HL-60/S4 treated with phorbol 12-myristate 13-acetate at 8.2 ng/mL for 4 days and 3 days (cell line): ENCODE data around the gene AGBL3.

Source experiments
- in situ Hi-C: fragments of 300-500 bp; cut with MboI; formaldehyde crosslinking; loops from 2 replicates; pipeline ENCODE4 v1.15.0; 2022; ENCODE audit warnings: low sequenced_read_pairs

The AGBL3 gene

DNA sequence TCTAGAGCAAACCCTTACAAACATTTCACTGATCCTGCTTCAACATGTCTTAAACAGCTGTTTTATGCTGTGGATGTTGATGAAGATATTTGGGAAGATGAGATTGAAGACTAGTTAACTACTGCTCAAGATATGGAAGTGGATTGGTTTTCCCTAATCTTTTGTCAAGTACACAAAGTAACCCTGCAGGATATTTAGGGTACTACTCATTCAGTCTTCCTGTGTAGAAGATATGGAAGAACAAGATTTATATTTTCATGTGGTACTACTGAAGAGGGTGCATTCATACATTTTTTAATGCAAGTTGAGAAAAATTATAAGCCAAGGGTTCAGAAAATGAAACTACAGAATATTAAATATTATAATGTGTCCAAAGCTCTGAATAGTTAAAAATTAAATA, 143.3 kb downstream of the AGBL3 start:
- in situ Hi-C loops, result no loop called here

DNA sequence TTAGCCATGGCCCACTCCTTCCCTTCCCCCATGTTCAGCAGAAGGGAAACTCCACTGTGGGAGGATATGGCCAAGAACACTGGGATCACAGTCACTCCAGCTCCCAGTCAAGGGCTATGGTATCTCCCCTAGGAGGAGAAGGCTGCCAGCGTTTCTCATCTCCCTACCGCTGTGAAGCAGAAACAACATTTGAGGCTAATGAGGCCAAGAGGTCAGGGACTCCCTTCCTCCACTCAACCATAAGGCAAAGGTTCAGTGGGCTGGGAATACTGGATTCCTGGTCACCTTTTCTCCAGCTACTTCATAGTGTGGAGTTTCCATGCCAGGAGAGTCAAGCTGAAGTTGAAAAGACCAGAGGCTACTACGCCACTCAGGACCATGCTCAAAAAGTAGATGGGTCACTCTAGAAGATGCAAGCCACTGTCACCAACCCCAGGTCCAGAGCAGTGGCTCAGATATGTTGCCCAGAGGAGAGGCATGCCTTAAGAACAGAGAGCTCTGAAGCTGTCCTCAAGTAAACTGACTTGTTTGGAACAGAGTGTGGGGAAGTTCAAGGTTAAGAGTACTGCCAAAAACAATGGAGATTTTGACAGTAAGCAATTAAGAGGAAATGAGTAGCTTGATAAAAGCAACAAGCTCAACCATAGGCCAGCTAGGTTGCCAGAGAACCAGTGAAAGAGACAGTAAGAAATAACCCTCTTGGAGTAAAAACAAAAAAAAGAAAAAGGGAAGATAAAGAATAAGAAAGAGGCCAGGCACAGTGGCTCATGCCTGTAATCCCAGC, 157.8 kb downstream of the AGBL3 start:
- in situ Hi-C loops, result no loop called here

DNA sequence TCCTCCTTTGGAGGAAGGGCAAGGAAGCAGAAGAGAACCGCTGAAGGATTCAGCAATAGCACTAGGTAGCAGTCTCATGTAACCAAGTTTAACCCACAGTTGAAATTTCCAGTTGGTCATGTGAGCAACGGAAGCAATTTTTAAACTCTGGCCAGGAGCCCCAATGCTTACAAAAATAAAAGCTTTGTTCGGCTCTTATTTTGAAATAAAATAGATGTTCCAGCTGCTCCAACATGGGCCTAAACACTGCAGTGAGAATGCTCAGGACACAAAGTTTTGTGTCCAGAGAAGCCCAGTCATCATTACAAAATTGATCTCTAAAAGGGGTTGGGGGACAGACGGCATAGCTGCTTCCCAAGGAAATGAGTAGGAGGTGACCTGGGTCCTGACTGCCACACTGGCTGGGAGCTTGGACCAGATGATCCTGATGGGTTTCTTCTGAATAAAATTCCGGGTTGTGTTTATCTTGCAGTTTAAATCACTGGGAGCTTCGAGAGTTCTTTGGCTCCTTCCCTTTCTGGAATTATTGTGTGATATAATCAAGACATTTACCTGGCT, 161.1 kb downstream of the AGBL3 start:
- in situ Hi-C loops, result no loop called here

DNA sequence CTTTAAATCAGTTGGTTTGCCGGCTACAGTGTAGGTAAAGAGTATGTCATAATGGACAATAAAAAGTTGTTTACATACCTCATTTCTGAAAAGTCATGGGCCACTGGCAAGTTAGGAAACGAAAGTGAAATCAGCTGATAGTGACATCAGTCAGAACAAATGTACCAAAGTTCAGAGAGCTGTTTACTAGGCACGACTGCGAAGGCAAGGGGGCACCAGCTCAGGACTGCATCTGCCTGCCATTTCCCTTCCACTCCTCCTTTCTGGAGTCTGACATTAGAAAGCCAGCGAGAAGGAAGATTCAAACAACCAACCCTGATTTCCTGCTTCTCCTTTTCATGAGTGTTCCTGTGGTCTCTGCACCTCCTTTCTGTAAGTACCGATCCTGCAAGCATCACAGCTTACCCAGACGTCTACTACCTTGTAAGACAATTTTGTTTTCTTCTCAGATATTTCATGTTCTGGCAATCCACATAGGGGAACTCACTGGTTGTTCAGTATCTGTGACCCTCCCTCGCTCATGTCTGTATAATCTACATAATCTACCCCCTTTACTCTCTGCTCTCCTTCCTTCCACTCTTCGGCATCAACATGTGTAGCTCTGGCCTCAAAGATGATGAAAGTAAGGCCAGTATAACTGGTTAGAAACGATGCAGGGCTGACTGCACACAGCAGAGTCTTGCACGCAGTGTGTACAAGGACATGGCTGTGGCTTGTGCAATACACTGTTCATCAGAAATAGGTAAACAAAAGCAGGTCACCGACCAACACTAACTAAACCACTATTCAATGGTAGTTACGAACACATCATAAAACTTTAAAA, 161.8 kb downstream of the AGBL3 start, which contains the start of gene TMEM140:
TSS of gene TMEM140 (plus strand) at position 174 of the 823 bp plus-strand sequence. CDS start 16,370 bp downstream, outside the sequence.
- in situ Hi-C loops, result no loop called here

DNA sequence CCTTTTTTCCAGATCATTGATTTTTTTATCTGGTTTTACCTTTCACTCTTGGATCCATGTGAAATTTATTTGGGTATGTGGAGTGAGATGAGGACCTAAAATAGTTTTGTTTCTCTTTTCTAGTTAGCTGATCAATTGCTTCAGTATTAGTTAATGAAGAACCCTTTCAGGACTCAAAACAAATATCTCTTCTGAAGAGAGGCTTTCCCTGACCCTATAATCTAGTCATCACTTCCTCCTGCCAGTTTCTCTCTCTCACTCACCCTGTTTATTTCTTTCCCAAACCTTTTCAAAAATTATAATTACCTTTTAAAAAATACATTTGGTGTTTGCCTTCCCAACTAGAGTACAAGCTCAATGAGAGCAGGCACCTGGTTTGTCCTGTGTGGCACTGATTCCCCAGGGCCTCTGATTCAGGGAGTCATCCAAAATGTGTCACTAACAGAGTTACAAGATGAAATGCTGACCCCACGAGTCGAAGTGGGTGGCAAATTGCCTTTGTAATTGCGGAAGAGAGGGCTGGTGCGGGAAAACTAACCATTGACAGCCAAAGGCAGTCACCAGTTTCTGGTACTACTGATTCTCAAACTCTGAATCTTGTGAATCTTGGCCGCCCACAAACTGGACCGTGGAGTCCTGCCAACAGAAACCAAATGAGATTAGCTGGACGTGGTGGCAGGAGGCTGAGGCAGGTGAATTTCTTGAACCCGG, 163.9 kb downstream of the AGBL3 start:
- in situ Hi-C loops, result no loop called here

DNA sequence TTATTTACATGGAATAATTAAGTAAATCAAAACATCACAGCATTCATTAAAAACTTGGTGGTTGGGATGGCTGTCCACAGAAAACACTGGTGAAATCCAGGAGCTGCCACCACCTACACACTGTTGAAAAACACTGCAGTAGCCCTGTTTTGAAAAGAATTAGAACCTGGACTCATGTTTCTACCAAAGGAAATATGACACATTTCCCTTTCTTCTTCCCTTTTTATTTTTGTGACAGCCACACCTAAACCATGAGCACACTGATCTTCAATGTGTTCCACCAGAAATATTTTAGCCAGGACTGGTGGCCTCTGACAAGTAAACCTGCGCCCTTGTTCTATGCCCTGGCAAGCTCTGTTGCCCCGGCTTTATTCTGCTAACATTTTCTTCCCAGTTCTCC, 164.8 kb downstream of the AGBL3 start:
- in situ Hi-C loops, result no loop called here

DNA sequence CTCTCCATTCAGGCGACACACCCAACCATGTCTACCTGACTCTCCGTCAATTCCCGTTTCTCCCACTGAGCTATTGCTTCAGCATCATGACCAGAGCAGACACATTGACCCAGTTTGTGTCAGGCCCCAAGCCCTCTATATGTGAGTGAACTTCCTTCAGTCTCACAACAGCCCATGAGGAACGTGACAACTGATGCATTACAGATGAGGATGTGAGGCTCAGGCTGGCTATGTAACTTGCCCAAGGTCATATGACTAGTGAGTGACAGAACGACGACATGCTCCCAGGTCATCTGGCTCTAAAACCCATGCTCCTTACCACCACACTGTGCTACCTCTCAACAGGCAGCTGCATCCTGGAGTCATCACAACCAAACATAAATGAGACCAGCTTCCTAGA, 165.2 kb downstream of the AGBL3 start:
- in situ Hi-C loops, result no loop called here

DNA sequence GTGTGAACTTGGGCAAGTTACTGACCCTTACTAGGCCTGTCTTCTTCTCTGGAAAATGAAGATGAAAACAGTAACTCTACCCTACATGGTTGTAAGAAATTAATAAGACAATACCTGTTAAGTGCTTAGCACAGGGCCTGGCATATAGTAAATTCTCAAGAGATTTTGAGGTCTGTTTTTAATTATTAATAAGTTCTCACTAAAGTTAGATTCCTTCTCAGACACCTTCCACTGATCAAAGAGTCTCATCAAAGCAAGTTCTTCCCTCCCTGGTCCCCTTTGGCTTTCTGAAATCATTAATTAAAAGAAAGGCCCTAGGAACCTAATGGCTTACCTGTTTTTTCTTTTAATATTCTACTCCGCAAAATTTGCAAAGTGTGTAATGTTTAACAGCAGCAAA, 166.1 kb downstream of the AGBL3 start:
- in situ Hi-C loops, result no loop called here

DNA sequence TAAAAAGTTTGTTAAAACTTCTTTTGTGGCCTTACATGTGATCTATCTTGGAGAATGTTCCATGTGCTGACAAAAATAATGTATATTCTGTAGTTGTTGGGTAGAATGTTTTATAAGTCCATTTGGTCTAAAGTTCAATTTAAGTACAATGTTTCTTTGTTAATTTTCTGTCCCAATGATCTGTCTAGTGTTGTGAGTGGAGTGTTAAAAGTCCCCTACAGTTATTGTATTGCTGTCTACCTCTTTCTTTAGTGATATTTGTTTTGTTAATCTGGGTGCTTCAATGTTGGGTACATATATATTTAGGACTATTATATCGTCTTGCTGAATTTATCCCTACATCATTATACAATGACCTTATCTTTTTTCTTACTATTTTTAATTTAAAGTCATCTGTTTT, 168.4 kb downstream of the AGBL3 start:
- in situ Hi-C loops, result no loop called here

DNA sequence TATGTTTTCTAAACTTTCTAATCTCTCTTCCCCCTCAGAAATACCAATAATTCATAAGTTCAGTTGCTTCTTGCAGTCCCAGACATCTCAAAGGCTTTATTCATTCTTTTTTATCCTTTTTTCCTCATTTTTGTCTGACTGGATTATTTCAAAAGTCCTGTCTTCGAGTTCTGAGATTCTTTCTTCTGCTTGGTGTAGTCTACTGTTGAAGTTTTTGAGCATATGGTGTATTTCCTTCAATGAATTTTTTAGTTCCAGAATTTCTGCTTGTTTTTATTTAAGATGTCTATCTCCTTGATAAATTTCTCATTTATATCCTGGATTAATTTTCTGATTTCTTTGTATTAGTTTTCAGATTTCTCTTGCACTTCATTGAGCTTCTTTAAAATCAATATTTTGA, 170.0 kb downstream of the AGBL3 start:
- in situ Hi-C loops, result no loop called here

DNA sequence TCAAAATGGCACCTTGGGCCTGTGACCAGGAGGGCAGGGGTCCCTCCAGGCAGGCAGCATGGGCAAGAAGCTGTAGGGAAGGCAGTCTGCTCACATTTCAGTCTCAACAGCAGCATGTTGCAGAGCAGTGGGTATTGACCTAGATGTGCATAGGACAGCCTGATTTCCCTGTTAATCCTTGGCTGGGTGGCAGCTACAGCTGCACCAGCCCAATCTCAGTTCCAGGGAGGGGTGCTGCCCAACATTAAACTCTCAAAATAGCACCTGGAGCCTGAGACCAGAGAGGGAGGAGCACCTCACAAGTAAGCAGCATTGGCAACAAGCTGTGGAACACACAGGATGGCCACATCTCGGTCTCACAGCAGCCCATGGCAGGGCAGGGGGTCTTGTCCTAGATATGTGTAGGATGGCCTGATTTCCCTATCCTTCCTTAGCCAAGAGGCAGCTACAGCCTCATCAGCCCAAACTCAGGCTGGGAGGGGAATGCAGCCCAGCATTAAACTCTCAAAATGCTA, 171.9 kb downstream of the AGBL3 start:
- in situ Hi-C loops, result no loop called here

DNA sequence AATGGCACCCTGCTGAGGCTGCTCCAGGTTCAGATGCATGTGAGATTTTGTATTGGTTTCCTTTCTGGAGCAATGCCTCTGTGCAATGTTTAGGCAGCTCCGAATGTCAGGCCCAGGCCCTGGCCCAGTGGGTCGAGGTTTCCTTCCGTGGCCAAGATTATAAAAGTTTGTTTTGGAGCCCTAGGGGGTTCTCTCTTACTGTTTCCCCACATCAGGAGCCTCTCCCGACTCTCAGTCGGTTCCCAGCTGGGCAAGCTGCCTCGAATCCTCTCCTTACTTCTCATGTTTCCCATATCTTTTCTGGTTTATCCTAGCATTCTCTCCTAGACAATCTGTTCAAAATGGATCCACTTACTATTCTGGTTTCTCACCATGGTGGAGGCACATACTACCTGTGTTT, 172.6 kb downstream of the AGBL3 start:
- in situ Hi-C loops, result no loop called here

DNA sequence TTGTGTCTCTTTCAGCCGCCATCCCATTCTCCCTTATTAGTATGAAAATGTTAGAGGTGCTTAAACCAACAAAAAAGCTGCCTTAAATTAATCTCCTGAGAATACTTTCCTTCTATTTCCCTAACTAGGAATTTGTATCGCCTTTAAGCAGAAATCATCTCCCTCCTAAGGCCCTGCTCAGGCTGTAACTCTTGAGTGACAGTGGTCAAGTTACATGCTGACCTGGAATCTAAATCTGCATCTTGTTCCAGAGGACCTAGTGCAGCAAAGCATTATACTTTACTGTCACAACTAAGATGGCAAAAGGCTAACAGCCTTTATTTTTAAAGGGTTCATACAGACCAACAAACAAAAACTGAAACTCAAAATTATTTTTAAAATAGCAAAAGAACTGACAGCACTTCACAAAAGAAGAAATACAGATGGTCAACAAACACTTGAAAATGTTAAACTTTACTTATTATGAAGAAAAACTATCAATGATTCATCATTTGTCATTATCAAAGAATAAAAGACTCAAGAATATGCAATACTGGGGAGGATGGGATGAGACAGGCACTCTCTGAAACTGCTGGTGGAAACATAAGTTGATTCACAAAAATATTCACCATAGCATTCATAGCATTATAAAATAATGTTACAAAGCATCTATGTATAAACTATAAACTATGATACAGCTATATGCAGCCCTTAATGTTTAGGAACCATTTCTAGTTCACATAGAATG, 173.2 kb downstream of the AGBL3 start:
- in situ Hi-C loops, result loop anchor here (10.0 kb wide), 1 partner anchor 175 kb away; the partner anchor contains the start of gene AGBL3

DNA sequence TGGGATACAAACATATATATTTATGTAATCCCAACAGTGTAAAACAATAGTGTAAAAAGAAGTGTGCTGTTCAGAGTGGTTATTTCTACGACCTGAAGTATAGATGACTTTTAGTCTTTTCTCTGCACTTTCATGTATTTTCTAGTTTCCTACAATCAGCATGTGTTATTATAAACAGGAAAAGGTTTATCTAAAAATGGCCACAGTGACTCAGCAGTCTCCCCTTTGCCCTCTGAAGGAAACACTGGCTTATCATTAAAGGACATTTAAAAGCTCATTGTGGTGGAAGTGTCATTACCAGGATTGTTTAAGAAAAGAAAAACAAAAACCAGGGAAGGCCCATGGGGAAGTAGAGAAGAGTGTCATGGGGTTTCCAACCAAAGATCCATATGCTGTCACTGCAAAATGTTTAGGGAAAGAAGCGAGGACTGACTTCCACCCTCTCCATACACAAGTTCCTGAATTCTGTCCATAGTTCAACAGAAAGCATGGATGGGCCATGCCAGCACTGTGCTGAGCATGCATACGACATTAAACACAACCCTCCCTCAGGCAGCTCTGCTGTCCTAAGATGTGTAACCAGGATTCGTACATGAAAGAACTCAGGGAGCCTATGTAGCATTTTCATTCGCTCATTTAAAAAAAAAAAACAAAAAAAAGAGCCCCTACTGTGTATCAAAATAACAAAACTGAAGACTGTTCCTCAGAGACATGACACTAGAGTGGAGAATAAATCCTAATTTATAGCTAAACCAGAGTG, 174.0 kb downstream of the AGBL3 start:
- in situ Hi-C loops, result loop anchor here (10.0 kb wide), 1 partner anchor 175 kb away; the partner anchor contains the start of gene AGBL3

DNA sequence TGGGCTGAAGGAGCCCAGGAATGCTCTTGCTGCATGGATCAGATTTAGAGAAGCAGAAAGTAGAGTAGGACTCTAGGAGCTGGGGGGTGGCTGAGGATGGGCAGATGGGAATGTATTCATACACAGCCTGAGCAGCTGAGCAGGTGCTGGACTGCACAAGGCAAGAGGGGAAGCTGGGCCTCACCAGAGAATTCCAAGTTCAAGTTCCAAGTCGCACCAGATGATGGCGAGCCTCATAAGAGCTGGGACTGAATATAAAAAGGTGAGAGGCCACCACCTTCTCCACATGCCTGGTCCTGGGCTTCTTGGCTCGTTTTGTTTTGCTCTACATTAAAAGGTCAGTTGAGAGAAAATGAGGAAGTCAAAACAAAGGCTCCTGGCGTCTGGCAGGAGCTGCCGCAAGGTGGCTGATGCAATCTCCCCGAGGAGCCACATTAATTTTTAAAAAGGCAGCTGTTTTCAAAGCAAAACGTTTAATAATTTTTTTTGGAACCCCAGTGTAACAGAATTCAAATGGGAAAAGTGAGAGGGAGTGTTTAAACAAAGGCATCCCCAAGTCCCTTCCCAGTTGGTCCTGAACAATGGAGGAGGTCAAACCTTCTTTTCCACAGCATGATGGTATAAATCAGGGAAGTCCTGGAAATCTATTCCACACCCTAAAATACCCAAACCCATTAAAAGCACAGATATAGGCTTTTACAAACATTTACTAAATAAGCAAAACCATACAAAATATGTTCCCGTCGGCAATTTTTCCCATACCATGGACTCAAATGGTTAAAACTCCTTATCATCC, 174.7 kb downstream of the AGBL3 start:
- in situ Hi-C loops, result loop anchor here (10.0 kb wide), 1 partner anchor 176 kb away; the partner anchor contains the start of gene AGBL3

DNA sequence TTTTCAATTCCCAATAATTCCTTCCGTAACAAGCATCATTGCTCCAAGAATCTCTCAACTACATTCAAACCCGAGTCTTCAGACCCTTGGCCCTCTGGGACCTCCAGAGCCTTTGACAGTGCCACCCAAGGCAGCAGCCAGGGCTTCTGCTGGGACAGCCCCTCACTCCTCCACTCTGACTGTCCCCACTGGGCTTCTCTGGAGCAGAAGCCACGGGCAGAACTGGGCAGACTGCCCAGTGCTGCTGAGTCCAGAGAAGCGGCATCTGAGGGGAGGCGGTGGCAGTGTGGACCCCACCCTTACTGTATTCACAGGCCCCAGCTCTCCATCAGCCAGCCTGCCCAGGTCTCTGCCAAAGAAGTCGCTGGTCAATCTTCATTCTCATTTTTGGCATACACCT, 175.4 kb downstream of the AGBL3 start:
- in situ Hi-C loops, result loop anchor here (10.0 kb wide), 1 partner anchor 177 kb away; the partner anchor contains the start of gene AGBL3

DNA sequence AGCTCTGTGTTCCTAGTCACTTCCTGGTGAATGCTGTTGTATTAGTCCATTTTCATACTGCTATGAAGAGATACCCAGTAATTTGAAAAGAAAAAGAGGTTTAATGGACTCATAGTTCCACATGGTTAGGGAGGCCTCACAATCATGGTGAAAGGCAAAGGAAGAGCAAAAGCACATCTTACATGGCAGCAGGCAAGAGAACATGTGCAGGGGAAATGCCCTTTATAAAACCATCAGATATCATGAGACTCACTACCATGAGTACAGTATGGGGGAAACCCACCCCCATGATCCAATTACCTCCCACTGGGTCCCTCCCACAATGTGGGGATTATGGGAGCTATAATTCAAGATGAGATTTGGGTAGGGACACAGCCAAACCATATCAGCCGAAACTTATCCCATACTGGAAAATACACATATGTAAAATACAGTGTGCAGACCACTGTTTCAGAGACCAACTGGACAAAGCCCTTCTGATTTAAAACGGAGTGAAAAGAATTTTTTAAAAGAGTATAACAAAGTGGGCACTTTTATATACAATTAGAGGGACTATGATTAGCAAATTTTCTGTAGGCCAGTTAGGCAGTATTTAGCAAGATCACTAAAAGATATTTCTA, 176.2 kb downstream of the AGBL3 start:
- in situ Hi-C loops, result loop anchor here (10.0 kb wide), 1 partner anchor 178 kb away; the partner anchor contains the start of gene AGBL3
